K562 (cell line): ENCODE measurements around the gene ALOX12. TPM values are rescaled to one million over a fixed set of nuclear protein-coding genes. Genes with fewer than 3 reads are reported as not detected.

ENCODE experiments used
- ATAC-seq: fragments of 200-7000 bp; cut with Tn5 transposase; 3 replicates; pipeline ENCODE4 v1.9.1; 2020; ENCODE audit warnings: moderate library complexity
- BruUV-seq: library from RNA; stranded (reverse); fragments of 400-500 nt; replicated peaks from 2 replicates; lab custom pipeline; 2021; lab: Mats Ljungman, UMichigan
- CTCF ChIA-PET: fragments of 300-600 bp; formaldehyde crosslinking; extraction: SDS; loops from one replicate; lab custom pipeline; 2021; ENCODE audit warnings: low intra/inter-chr PET ratio; lab: Yijun Ruan, JAX
- POLR2A ChIA-PET: fragments of 300-600, 350-650 bp; sonication (Branson Sonifier 250); formaldehyde crosslinking; extraction: SDS; loops from one replicate; lab custom pipeline; 2021; ENCODE audit warnings: antibody characterized with exemption, inconsistent platforms; lab: Yijun Ruan, JAX
- DNase-seq, 4 experiments: peaks; one replicate each; pipeline versions ENCODE4 v3.0.0 to v3.0.0-alpha.2; 2011 to 2018; ENCODE audit warnings: low spot score in 3 of 4, mixed read lengths in 3 of 4; ENCODE audit errors: extremely low read depth in 1 of 4
- FAIRE-seq: peaks from 2 replicates; lab custom pipeline; 2011; peaks lifted over from hg19 to GRCh38; lab: Jason Lieb, UNC
- H2AFZ ChIP-seq: 2 replicates; pipeline ENCODE4 v1.6.0; 2011; ENCODE audit warnings: low read depth, low read length, control low read depth, inconsistent platforms
- H3K27ac ChIP-seq: fragments of 200-600 bp; 3 replicates; pipeline ENCODE4 v1.8.0; 2011; ENCODE audit warnings: low read depth, mild to moderate bottlenecking, control low read depth, inconsistent platforms, low read length, moderate library complexity, mixed read lengths; ENCODE audit errors: extremely low read depth
- H3K27me3 ChIP-seq, 2 experiments: fragments of 300-600 bp in 1 of 2; 2 replicates in 1 of 2; 3 replicates in 1 of 2; pipeline versions ENCODE4 v1.6.0 to v1.8.0; 2011; ENCODE audit warnings: inconsistent platforms in 2 of 2, low read length in 2 of 2, mild to moderate bottlenecking in 1 of 2, mixed read lengths in 1 of 2, moderate library complexity in 1 of 2; ENCODE audit not compliant: control insufficient read depth in 2 of 2, insufficient read depth in 2 of 2
- H3K36me3 ChIP-seq: fragments of 300-600 bp; 3 replicates; pipeline ENCODE4 v1.8.0; 2011; ENCODE audit warnings: mild to moderate bottlenecking, low read length, inconsistent platforms; ENCODE audit not compliant: control insufficient read depth, insufficient read depth
- H3K4me1 ChIP-seq, 2 experiments: fragments of 200-600 bp in 1 of 2; replicated peaks in 1 of 2; 2 replicates in 1 of 2; 3 replicates in 1 of 2; pipeline versions ENCODE4 v1.5.1 to v1.8.0; 2011; ENCODE audit warnings: inconsistent platforms in 2 of 2, low read length in 2 of 2, mild to moderate bottlenecking in 1 of 2, mixed read lengths in 1 of 2, moderate library complexity in 1 of 2; ENCODE audit not compliant: control insufficient read depth in 2 of 2, insufficient read depth in 2 of 2
- H3K4me2 ChIP-seq: 2 replicates; pipeline ENCODE4 v1.6.1; 2011; ENCODE audit warnings: low read length, control low read depth, inconsistent platforms, mixed read lengths; ENCODE audit not compliant: insufficient read depth
- H3K4me3 ChIP-seq: fragments of 200-600 bp; sonication (generic), shearing (Covaris generic); 2 replicates; pipeline ENCODE4 v1.5.1; 2016; ENCODE audit warnings: control low read depth, inconsistent platforms
- H3K79me2 ChIP-seq: fragments of 200-600 bp; 3 replicates; pipeline ENCODE4 v1.8.0; 2011; ENCODE audit warnings: low read length, inconsistent platforms; ENCODE audit not compliant: control insufficient read depth, insufficient read depth
- H3K9ac ChIP-seq, 2 experiments: 2 replicates each; pipeline versions ENCODE4 v1.6.0 to v1.6.1; 2011; ENCODE audit warnings: low read depth in 2 of 2, low read length in 2 of 2, control low read depth in 1 of 2, inconsistent platforms in 1 of 2, mild to moderate bottlenecking in 1 of 2, mixed read lengths in 1 of 2; ENCODE audit not compliant: insufficient read depth in 1 of 2
- H3K9me1 ChIP-seq: one replicate; pipeline ENCODE4 v1.6.0; 2011; ENCODE audit warnings: inconsistent platforms, mild to moderate bottlenecking, low read length, moderate library complexity; ENCODE audit not compliant: control insufficient read depth, insufficient read depth
- H3K9me3 ChIP-seq: replicated peaks from 2 replicates; pipeline ENCODE4 v1.5.1; 2011; ENCODE audit warnings: low read depth, low read length, inconsistent platforms; ENCODE audit not compliant: control insufficient read depth, insufficient read depth
- H4K20me1 ChIP-seq: replicated peaks from 2 replicates; pipeline ENCODE4 v1.6.1; 2011; ENCODE audit warnings: low read length, inconsistent platforms, mixed read lengths; ENCODE audit not compliant: control insufficient read depth, insufficient read depth
- BACH1 ChIP-seq: fragments of 200-800 bp; sonication (Bioruptor generic); IDR thresholded peaks from 2 replicates; pipeline ENCODE4 v1.6.1; 2016; ENCODE audit warnings: missing genetic modification characterization, missing compliant biosample characterization
- CXXC5 ChIP-seq: fragments of 250-450 bp; sonication (Bioruptor Pico); IDR thresholded peaks from 2 replicates; pipeline ENCODE4 v1.8.0; 2022; ENCODE audit warnings: inconsistent platforms, mild to moderate bottlenecking, moderate library complexity
- HIVEP1 ChIP-seq: fragments of 250-450 bp; sonication (Bioruptor Pico); IDR thresholded peaks from 2 replicates; pipeline ENCODE4 v1.4.0; 2020; ENCODE audit warnings: mild to moderate bottlenecking
- LEF1 ChIP-seq: fragments of 450-650 bp; IDR thresholded peaks from 2 replicates; pipeline ENCODE4 v1.6.1; 2016; ENCODE audit warnings: mild to moderate bottlenecking
- NFE2L1 ChIP-seq: fragments of 450-650 bp; IDR thresholded peaks from 2 replicates; pipeline ENCODE4 v1.6.1; 2016; ENCODE audit warnings: missing genetic modification characterization, low read depth, mild to moderate bottlenecking, missing compliant biosample characterization, moderate library complexity, borderline replicate concordance
- PML ChIP-seq: IDR thresholded peaks from 2 replicates; pipeline ENCODE4 v1.6.1; 2012; ENCODE audit warnings: low read length, inconsistent platforms
- RAD51 ChIP-seq: fragments of 450-650 bp; IDR thresholded peaks from 2 replicates; pipeline ENCODE4 v1.7.1; 2016; ENCODE audit warnings: low read depth, mild to moderate bottlenecking, borderline replicate concordance
- SMARCE1 ChIP-seq: fragments of 450-650 bp; IDR thresholded peaks from 2 replicates; pipeline ENCODE4 v1.7.1; 2016; ENCODE audit warnings: mild to moderate bottlenecking
- TBP ChIP-seq: optimal IDR thresholded peaks from 2 replicates; pipeline ENCODE3; 2011; ENCODE audit warnings: low read depth, low read length, improper control_type of control experiment
- WGBS: fragments of 100-300 bp; shearing (Covaris generic); methylation state at CpG from one replicate; pipeline ENCODE4 v1.1.6; 2016; ENCODE audit warnings: low coverage, mixed read lengths; ENCODE audit not compliant: insufficient coverage; ENCODE audit errors: missing lambda C conversion rate; 5-methylcytosine and 5-hydroxymethylcytosine counted together
- in situ Hi-C: fragments of 300-500 bp; cut with MboI; formaldehyde crosslinking; loops from 4 replicates; pipeline ENCODE4 v1.15.0; 2018; ENCODE audit warnings: inconsistent platforms, mixed read lengths
- intact Hi-C: fragments of 100-400 bp; cut with micrococcal nuclease; formaldehyde crosslinking; loops from 2 replicates; pipeline ENCODE4 v1.14.2; 2022
- polyA plus RNA-seq, 8 experiments: library from polyadenylated mRNA; depleted of rRNA in 4 of 8; stranded (reverse) in 5 of 8; unstranded in 3 of 8; fragments of >200 nt; fragmentation: Nextera tagmentation in 2 of 8; fragmentation: Illumina TruSeq in 1 of 8; extraction: Ambion mirVana in 2 of 8; extraction: Trizol in 1 of 8; gene quantifications; 2 replicates each; pipeline versions ENCODE4 v1.2.1 to v1.2.3, GENCODE V29; 2011 to 2014; ENCODE audit warnings: inconsistent platforms in 1 of 8, missing spikeins in 1 of 8
- total RNA-seq, 7 experiments: library from RNA; depleted of rRNA in 6 of 7; stranded (reverse); fragments of >200 nt in 6 of 7; fragmentation: Illumina TruSeq in 2 of 7; extraction: Trizol in 2 of 7; gene quantifications; 2 replicates each; pipeline versions ENCODE4 v1.2.1 to v1.2.3, GENCODE V29; 2011 to 2021; ENCODE audit warnings: low replicate concordance in 1 of 7
- TF ChIP-seq, protein P1 (sequence below), 2 experiments: fragments of 450-650 bp; IDR thresholded peaks; 2 replicates each; pipeline ENCODE4 v1.6.1; 2016; ENCODE audit warnings: mild to moderate bottlenecking in 2 of 2, borderline replicate concordance in 1 of 2, low read depth in 1 of 2, moderate library complexity in 1 of 2
- TF ChIP-seq, protein P2 (sequence below): fragments of 250-450 bp; sonication (Bioruptor Pico); IDR thresholded peaks from 2 replicates; pipeline ENCODE4 v1.9.0; 2021; ENCODE audit warnings: mild to moderate bottlenecking

Gene ALOX12
- total and polyA plus RNA-seq, 9 of the 15 experiments (the other 6 are each of a cell fraction or from before 2014, with no cell fraction given) = 0.09 to 1.1 (median 0.47) TPM; not detected in 1

- TF ChIP-seq, protein P1, sequence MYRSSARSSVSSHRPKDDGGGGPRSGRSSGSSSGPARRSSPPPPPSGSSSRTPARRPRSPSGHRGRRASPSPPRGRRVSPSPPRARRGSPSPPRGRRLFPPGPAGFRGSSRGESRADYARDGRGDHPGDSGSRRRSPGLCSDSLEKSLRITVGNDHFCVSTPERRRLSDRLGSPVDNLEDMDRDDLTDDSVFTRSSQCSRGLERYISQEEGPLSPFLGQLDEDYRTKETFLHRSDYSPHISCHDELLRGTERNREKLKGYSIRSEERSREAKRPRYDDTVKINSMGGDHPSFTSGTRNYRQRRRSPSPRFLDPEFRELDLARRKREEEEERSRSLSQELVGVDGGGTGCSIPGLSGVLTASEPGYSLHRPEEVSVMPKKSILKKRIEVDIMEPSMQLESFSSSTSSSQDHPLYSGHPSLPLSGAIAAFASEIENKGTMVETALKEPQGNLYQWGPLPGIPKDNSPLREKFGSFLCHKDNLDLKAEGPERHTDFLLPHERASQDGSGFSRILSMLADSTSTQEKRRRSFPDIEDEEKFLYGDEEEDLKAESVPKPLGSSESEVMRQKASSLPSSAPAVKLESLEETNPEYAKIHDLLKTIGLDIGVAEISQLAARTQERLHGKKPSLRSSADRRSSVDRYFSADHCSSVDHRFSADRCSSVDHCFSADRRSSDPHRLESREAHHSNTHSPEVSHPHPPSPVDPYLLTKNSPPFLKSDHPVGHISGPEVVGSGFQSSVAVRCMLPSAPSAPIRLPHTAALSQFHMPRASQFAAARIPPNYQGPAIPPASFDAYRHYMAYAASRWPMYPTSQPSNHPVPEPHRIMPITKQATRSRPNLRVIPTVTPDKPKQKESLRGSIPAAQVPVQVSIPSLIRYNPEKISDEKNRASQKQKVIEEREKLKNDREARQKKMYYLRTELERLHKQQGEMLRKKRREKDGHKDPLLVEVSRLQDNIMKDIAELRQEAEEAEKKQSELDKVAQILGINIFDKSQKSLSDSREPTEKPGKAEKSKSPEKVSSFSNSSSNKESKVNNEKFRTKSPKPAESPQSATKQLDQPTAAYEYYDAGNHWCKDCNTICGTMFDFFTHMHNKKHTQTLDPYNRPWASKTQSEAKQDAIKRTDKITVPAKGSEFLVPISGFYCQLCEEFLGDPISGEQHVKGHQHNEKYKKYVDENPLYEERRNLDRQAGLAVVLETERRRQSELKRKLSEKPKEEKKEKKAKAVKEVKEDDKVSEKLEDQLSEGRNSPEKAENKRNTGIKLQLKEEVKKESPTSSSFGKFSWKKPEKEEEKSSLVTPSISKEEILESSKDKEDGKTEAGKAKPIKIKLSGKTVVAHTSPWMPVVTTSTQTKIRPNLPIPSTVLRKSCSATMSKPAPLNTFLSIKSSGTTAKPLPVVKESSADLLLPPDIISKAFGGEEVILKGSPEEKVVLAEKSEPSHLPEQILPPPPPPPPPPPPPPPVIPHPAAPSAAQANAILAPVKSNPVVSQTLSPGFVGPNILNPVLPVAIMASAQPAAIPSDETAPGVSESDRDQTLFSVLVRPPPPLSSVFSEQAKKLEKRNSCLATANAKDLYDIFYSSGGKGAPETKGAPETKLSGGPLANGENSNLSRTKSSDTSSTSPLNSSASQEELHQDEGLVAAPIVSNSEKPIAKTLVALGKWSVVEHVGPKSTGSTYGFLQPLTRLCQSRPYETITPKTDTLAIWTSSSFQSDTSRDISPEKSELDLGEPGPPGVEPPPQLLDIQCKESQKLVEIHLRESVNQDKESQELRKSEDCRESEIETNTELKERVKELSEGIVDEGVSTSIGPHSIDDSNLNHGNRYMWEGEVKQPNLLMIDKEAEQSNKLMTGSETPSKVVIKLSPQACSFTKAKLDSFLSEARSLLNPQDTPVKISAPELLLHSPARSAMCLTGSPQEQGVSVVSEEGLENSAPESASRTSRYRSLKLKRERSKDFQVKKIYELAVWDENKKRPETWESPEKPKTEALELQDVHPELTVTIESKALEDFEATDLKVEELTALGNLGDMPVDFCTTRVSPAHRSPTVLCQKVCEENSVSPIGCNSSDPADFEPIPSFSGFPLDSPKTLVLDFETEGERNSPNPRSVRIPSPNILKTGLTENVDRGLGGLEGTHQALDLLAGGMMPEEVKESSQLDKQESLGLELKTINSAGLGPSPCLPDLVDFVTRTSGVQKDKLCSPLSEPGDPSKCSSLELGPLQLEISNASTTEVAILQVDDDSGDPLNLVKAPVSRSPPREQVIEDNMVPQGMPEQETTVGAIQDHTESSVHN (IDR thresholded peaks at IDR 0.05; ENCODE audit: borderline replicate concordance in 1 of 2, low read depth in 1 of 2) = no peak
These were observed 36.1 kb upstream of the ALOX12 start (continued) for GRCh38 chr17:6959700-6960099.

DNA sequence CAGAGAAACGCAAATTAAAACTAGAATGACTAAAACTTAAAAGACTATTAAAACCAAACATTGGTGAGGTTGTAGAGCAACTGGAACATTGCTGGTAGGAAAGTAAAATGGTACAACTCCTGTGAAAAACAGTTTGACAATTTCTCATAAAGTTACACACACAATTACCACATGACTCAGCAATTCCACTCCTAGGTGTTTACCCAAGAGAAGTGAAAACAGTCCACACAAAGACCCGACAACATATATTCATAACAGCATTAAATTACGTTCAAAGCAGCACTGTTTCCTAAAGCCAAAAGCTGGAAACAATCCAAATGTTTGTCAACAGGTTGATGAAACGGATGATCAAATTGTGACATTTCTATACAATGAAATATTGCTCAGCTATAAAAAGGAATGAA lies 26.5 kb upstream of the ALOX12 start:
- no peaks in the 10 kb centered on the region for H4K20me1 ChIP-seq
- H3K79me2 ChIP-seq = no peaks in the 10 kb centered on the region
- ChIA-PET CTCF (no interaction called here), POLR2A (no interaction called here)
- H3K27me3 ChIP-seq = no peaks in the 10 kb centered on the region
- in situ Hi-C loops (no loop called here), intact Hi-C loops (no loop called here)
- H3K4me1 ChIP-seq = peaks cover 0 to 5% of the 10 kb centered on the region in 2 experiments; a peak in 1 of 5 replicates
- H3K4me3 ChIP-seq = no peak overlapping the region
- peak overlapping the region; percentile 44 for H3K27ac ChIP-seq
- peak overlapping the region; percentile 39 for H3K4me2 ChIP-seq
- H2AFZ ChIP-seq = peak overlapping the region; percentile 77
- no peaks in the 10 kb centered on the region for H3K9me1 ChIP-seq
- DNase-seq (peak in 1 of 4 experiments; percentile 42), FAIRE-seq (peak; percentile 82), ATAC-seq (peak; percentile 54; the same call in 2 of the 3 replicates)
- H3K9ac ChIP-seq = peak overlapping the region in 1 of 2 experiments; percentile 43; a peak in 2 of 4 replicates
- H3K9me3 ChIP-seq = no peaks in the 10 kb centered on the region
- no peaks in the 10 kb centered on the region for H3K36me3 ChIP-seq
- BruUV-seq = no TSS peak
- WGBS = 21% methylated on average over 4 of the region's 4 CpGs
- TF ChIP-seq, protein P2, sequence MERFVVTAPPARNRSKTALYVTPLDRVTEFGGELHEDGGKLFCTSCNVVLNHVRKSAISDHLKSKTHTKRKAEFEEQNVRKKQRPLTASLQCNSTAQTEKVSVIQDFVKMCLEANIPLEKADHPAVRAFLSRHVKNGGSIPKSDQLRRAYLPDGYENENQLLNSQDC (CRISPR knock-in tag) = no peak
- peak; percentile 61; the same call in 1 of the 2 replicates for TF ChIP-seq SMARCE1
- TF ChIP-seq HIVEP1 (CRISPR knock-in tag) = no peak
- peak; percentile 91 for TF ChIP-seq NFE2L1 (tag)
- no peak for TF ChIP-seq TBP
- no peak for TF ChIP-seq CXXC5 (CRISPR knock-in tag)
- TF ChIP-seq PML = no peak
- TF ChIP-seq BACH1 (tag) = peak; percentile 89
- no peak for TF ChIP-seq LEF1
- TF ChIP-seq RAD51 = no peak
